ENCODE data around the gene ASTL.

DNA sequence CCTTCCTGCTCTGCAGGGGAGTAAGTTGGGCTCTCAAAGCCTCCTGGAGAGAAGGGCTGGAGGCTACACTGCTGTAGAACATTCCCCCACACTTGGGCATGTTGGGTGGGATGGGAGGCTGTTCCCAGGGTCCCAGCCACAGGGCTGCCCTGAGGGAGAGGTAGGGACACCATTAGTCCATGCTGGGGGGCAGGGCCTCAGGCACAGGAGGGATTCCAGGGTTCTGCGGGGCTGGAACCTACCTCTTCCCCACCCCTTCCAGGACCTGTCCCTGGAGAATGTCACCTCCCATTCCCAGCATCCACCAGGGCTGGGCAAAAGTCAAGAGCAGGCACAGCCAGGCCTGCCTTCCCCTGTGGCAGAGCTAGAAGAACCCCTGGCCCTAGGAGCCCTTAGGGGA, 15.0 kb downstream of the ASTL start:
- no peak for TF ChIP-seq CTCF (conservative IDR thresholded peaks at IDR 0.05)
- no peak for TF ChIP-seq ZFX (IDR thresholded peaks at IDR 0.05)
